ENCODE data around the gene GLRX3.

The GLRX3 gene

DNA sequence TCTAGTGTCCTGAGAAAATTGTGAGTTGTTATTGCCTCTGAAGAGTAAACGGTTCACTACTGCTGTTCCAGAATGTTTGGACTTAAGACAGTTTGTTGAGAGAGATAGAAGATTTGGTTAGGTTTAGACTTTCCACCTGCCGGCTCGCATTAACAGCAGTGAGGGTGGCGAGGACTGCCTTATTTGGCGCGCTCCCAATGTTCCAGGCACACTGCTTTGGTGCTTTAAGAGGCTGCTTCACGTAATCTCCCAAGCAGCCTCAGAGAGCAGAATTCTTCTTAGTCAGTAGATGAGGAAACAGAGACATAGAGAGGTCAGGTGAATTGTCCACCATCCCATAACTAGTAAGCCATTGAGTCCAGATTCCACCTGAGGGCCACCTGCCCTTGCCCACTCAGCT lies 41.1 kb downstream of the GLRX3 start:
- DNase-seq = no peak
- in situ Hi-C loops (cut with HindIII; ENCODE audit: low pct_ligation_motif_present, low pct_unique_long_range_greater_than_20kb, low sequenced_read_pairs) = no loop called here

DNA sequence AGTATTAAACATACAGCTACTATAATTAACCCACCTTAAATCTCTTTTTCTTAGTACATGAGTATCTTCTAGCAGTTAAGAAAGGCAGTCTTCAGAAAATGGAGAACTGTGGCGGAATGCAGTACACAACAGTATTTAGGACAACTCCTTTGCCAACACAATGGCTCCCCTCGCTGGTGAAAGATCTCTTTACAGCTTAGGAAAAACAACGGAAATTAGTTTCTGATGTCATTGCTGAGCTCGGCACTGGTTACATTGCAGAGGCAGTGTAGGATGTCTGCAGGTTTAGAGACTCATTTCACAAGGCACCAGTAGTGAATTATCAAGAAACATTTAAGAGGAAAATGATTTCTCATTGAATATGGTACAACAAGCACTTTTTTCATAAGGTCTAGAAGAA lies 43.4 kb downstream of the GLRX3 start:
- in situ Hi-C loops (cut with HindIII; ENCODE audit: low pct_ligation_motif_present, low pct_unique_long_range_greater_than_20kb, low sequenced_read_pairs) = no loop called here
- DNase-seq = peak; percentile 72

- DNase-seq = no peak
- in situ Hi-C loops (cut with HindIII; ENCODE audit: low pct_ligation_motif_present, low pct_unique_long_range_greater_than_20kb, low sequenced_read_pairs) = no loop called here
These were observed 44.2 kb downstream of the GLRX3 start for GRCh38 chr10:130180416-130180815.

- no peak for DNase-seq
- in situ Hi-C loops (cut with HindIII; ENCODE audit: low pct_ligation_motif_present, low pct_unique_long_range_greater_than_20kb, low sequenced_read_pairs) = no loop called here
These were observed 45.7 kb downstream of the GLRX3 start for GRCh38 chr10:130181858-130182257.

GRCh38 chr10:130185591-130185990 lies 49.4 kb downstream of the GLRX3 start:
- in situ Hi-C loops (cut with HindIII; ENCODE audit: low pct_ligation_motif_present, low pct_unique_long_range_greater_than_20kb, low sequenced_read_pairs) = no loop called here
- DNase-seq = no peak

GRCh38 chr10:130188195-130189175 lies 52.3 kb downstream of the GLRX3 start:
- in situ Hi-C loops (cut with HindIII; ENCODE audit: low pct_ligation_motif_present, low pct_unique_long_range_greater_than_20kb, low sequenced_read_pairs) = no loop called here
- no peak for DNase-seq

DNA sequence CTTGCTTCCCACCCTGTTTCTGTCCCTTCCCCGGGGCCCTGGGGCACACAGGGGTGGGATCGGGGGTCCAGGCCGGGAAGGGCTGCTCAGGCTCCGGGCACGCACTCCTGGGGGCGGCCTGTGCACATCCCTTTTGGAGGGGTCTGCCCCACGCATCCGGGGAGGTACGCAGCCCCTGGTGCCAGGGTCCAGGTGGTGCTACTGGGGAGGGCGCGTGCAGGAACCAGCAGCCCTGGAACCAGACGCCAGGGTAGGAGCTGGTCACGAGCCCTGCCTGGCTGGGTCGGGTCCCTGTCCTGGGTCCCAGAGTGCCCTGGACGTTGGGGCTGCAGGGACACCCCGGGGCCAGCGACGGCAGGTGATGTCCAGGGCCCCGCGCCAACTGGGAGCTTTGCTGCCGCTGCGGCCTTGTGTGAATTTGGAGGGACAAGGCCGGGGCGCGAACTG lies 53.4 kb downstream of the GLRX3 start:
- no peak for DNase-seq
- in situ Hi-C loops (cut with HindIII; ENCODE audit: low pct_ligation_motif_present, low pct_unique_long_range_greater_than_20kb, low sequenced_read_pairs) = no loop called here

GRCh38 chr10:130190055-130190736 lies 54.0 kb downstream of the GLRX3 start:
- in situ Hi-C loops (cut with HindIII; ENCODE audit: low pct_ligation_motif_present, low pct_unique_long_range_greater_than_20kb, low sequenced_read_pairs) = no loop called here
- DNase-seq = peak; percentile 83

GRCh38 chr10:130190737-130191115 lies 54.5 kb downstream of the GLRX3 start:
- no peak for DNase-seq
- in situ Hi-C loops (cut with HindIII; ENCODE audit: low pct_ligation_motif_present, low pct_unique_long_range_greater_than_20kb, low sequenced_read_pairs) = no loop called here

DNA sequence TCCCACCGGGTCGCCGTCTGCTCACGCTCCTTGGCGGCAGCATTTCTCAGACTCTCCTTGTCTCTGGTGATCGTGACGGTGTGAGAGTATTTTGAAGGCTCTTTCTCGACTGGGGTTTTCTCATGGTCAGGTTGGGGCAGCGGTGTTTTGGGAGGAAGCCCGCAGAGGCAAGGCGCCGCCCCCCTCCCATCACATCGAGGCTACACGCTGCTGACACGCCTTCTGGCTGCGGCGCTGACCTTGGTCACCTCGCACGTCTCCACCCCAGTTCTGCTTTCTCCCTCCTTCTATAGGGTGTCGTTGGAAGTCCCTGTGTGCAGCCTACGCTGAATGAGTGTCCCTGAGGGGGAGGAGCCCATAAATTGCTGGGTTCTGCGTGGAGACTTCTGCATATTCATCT lies 55.2 kb downstream of the GLRX3 start:
- in situ Hi-C loops (cut with HindIII; ENCODE audit: low pct_ligation_motif_present, low pct_unique_long_range_greater_than_20kb, low sequenced_read_pairs) = no loop called here
- no peak for DNase-seq

- in situ Hi-C loops (cut with HindIII; ENCODE audit: low pct_ligation_motif_present, low pct_unique_long_range_greater_than_20kb, low sequenced_read_pairs) = no loop called here
- no peak for DNase-seq
These were observed 56.2 kb downstream of the GLRX3 start for GRCh38 chr10:130192276-130192848.

DNA sequence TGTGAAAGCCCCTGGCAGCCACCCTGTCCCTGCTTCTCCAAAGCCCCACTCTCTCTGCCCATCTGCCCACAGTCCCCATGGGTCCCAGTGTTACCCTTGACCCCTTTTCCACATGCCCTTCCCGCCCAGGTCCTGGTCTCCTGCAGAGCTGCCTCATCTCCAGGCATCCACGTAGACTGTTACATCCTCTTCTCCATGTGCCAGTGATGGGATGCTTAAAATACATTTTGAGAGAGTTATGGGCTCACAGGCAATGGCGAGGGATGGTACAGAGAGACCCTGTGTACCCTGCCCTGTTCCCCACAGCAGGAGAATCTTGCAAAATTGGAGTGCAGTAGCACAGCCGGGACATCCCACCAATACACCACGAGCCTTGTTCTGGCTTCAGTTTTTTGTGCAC lies 56.8 kb downstream of the GLRX3 start:
- no peak for DNase-seq
- in situ Hi-C loops (cut with HindIII; ENCODE audit: low pct_ligation_motif_present, low pct_unique_long_range_greater_than_20kb, low sequenced_read_pairs) = no loop called here

DNA sequence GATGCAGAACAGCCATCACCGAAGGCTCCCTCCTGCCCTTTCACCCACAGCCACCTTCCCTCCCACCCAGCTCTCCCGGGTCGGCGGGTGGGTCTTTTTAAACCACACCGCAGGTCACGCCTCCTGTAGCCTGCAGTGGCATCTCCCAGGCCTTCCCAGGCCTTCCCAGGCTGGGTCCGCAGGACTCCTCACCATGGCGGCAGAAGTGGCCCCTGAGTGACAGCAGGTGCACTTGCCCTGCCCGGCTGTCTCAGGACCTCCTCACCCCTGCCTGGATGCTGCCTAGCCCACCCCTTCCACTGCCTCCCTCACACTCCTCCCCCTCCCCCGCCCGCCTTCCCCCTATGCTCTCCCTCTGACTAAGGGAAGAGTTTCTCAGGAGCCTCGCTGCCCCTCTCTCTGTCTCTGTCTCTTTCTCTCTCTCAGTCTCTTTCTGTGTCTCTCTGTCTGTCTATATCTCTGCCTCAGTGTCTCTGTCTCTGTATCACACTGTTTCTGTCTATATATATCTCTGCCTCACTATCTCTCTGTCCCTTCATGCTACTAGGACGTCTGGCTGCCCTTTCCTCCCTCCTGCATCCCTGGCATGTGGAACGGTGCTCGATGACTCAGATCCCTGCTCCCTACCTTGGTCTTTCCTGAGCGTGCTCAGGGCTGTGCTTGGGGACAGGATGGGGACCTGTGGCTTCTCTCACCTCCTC lies 57.5 kb downstream of the GLRX3 start:
- no peak for DNase-seq
- in situ Hi-C loops (cut with HindIII; ENCODE audit: low pct_ligation_motif_present, low pct_unique_long_range_greater_than_20kb, low sequenced_read_pairs) = no loop called here

- no peak for DNase-seq
- in situ Hi-C loops (cut with HindIII; ENCODE audit: low pct_ligation_motif_present, low pct_unique_long_range_greater_than_20kb, low sequenced_read_pairs) = no loop called here
These were observed 58.2 kb downstream of the GLRX3 start for GRCh38 chr10:130194194-130194990.

DNA sequence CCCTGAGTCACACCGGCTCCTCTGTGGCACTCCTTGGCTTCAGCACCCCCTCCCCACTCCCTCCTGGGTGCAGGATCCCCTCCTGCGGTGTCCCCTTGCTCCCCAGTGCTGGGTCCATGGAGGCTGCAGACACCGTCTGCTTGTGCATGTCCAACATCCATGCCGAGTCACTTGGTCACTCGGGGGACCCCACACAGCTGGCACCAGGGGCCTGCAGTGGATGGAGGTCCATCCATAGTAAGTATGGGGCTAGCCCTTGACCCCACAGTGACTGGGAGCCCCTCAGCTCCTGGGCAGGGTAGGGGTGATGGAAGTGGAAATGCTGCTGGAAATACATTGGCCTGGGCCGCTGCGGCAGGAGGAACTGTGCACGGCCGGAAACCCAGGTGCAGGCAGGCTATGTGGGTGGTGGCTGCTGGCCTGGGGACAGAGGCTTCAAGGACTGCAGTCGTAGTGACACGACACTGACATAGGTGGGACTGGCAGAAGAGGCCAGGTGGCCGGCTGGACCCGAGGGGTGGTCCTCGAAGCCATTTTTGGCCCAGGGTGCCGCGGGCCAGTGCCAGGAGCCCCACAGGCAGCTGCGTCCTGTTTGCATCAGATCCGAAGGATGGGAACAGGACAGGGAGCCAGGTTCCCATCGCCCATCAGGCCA lies 58.9 kb downstream of the GLRX3 start:
- DNase-seq = no peak
- in situ Hi-C loops (cut with HindIII; ENCODE audit: low pct_ligation_motif_present, low pct_unique_long_range_greater_than_20kb, low sequenced_read_pairs) = no loop called here

- no peak for DNase-seq
- in situ Hi-C loops (cut with HindIII; ENCODE audit: low pct_ligation_motif_present, low pct_unique_long_range_greater_than_20kb, low sequenced_read_pairs) = no loop called here
These were observed 59.6 kb downstream of the GLRX3 start for GRCh38 chr10:130195746-130196294.
